Activated CD4-positive, alpha-beta T cell treated with anti-CD3 and anti-CD28 coated beads, Interleukin-2, amount 50 U/mL, for 24 hours (primary cell): ENCODE results near the gene PLD4.

ENCODE experiments used
- DNase-seq, 2 donors: peaks; one replicate each; pipeline ENCODE4 v3.0.0-alpha.2; 2020; ENCODE audit warnings: low read depth in 1 of 2, low spot score in 1 of 2

Gene PLD4

DNA sequence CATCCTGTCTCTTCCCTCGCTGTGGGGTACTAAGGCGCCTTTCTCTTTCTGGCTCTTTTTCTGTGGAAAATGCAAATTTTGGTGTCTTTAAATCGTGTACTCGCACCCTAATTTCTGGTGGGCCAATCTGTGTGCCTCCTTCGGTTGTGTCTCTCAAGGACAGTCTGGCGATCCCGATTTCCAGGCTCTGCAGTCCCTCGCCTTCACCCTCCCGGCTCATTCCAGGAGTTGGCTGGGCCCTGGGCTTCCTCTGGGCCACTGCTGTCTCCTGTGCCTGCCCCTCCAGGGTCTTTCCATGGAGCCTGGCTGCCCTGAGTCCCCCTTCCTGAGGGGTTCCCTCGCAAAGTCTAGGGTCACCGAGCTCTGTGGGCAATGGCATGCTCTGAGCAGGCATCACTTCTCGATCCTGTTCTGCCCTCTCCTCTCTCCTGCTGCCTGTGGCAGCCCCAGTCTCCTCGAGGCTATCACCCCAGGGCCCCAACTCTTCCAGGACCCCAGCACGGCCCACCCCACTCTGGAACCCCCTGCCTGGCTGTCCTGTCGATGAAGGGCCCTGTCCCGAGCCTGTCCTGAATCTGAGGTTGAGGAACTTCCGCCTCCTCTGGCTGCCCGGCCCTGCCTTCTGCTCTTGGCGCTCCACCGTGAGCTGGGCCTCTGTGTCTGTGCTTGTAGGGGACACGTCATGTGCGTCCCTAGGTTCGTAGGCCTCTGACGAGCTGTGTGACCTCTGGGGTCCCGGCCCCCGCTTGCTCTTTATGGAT lies 29.4 kb downstream of the PLD4 start:
- DNase-seq = no peak

GRCh38 chr14:104954746-104955395 lies 30.2 kb downstream of the PLD4 start:
- no peak for DNase-seq

DNA sequence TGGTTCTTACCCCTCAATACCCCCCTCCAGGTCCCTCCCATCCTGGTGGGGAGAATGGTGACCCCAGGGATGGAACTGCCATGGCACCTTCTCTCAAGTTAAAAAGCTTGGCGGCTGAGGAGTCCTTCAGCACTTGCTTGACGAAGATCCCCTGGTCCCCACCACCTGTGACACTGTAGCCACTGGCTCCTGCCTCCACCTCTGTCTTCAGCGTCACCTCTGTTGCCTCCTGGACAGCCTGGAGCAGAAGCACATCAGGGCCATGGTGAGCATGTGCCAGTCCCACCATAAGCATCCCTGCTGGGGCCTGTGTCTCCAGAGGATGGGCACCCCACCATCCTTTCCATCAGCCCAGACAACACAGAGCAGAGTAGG lies 30.7 kb downstream of the PLD4 start:
- DNase-seq = no peak

GRCh38 chr14:104956290-104956890 lies 31.7 kb downstream of the PLD4 start:
- no peak for DNase-seq

GRCh38 chr14:104957146-104958113 lies 32.8 kb downstream of the PLD4 start:
- no peak for DNase-seq

DNA sequence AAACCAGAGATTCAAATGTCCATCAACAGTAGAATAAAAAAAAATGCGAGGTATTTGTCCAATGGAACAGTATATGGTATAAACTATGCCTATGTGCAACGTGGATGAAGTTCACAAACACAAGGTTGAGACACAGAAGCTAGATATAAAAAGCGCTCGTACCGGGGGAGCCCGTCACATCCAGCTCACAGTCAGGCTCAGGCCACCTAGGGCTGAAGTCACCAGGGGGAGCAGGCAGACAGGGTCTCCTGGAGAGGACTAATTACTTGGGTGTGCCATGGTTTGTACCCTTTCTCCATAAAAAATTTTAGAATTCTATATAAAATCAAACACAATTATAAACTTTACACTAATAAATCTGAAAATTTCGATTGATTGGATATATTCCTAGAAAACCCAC lies 39.9 kb downstream of the PLD4 start:
- DNase-seq = no peak

DNA sequence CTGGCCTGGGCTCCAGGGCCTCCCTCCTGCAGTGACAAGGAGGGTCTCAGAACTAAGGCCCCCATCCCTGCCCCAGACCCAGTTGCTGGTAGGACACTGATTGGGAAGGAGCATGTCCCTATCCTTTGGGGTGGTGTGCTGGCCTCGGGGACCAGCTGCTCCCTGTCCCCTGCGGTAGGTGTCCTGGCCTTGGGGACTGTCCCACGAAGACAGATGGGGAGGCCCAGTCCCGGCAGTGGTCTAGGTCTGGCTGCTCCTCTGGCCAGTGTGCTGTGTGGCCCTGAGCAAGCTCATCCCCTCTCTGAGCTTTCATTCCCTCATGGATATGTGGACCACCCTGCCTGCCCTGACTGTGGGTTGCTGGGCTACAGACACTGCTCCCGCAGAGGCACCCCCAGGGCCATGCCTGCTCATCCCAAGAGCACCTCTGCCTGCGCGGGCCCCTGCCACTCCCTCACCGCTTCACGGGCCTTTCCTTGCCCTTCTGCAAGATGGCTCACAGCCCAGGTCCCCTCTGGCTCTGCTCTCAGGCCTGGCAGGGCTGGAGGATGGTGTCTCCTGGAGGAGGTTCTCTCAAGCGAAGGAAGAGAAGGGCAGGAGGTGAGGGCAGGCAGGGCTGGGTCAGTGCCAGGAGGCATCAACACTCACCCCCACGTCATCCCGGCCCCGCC lies 41.0 kb downstream of the PLD4 start:
- no peak for DNase-seq

DNA sequence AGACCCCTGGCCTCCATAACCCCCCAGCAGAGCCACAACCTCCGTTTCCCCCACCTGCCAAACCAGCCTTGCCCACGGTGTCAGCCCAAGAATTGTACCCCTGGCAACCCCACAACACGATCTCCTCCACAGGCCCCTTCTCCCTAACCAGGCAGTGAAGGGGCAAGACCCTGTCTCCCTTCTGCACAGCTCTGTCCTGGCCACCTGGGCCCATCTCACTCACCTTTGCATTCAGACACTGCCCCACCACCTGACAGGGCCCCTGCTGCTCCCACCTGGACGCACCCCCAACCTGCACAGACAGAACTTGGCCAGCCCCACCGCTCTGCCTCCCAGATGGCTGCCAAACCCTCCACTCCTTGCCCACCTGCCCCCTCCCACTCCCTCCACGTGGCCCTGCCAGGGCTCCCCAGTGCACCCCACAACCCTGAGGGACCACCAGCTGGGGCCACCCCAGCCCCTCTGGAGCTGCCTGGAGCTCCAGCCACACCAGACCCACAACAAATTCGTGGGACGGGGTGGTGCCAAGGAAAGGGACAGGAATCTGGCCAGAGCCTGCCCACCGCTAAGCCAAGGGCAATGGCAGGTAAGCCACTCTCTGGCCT lies 41.7 kb downstream of the PLD4 start:
- DNase-seq = no peak

- DNase-seq = no peak
Observed at GRCh38 chr14:104966981-104967385, 42.3 kb downstream of the PLD4 start.

DNA sequence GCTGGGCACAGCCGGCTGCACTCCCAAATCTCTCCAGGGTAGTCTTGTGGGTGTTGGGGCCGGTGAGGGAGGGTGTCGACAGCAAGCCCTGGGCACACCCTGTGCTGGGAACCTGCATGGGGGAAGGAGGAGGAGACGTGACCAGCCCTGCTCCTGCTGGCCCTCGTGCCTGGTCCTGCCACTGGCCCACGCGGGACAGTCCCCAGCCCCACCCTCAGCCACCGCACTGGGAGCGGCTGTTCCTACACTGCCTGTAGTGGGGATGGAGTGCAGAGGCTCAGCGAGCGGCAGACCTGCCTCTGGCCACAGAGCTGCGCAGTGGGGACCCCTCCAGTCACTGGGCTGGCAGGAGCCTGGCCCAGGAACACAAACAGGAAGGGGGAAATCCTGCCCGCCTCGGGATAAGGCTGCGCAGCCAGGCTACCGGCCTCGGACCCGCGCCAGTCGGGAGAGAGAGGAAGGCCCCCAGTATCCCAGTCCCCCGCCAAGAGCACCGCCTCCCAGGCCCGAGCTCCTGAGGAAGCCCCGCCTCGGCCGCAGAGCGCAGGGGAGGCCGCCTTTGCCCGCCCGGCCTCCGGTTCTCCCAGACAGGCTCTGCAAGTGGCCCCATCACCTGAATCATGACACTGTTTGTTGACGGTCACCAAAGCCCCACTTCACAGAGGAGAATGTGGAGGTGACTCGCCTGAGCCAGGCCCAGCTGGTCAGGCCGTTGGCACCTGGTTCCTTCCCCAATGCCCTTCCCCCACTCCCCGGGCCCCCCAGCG lies 42.9 kb downstream of the PLD4 start:
- DNase-seq = no peak

GRCh38 chr14:104968153-104968527 lies 43.5 kb downstream of the PLD4 start:
- DNase-seq = no peak

DNA sequence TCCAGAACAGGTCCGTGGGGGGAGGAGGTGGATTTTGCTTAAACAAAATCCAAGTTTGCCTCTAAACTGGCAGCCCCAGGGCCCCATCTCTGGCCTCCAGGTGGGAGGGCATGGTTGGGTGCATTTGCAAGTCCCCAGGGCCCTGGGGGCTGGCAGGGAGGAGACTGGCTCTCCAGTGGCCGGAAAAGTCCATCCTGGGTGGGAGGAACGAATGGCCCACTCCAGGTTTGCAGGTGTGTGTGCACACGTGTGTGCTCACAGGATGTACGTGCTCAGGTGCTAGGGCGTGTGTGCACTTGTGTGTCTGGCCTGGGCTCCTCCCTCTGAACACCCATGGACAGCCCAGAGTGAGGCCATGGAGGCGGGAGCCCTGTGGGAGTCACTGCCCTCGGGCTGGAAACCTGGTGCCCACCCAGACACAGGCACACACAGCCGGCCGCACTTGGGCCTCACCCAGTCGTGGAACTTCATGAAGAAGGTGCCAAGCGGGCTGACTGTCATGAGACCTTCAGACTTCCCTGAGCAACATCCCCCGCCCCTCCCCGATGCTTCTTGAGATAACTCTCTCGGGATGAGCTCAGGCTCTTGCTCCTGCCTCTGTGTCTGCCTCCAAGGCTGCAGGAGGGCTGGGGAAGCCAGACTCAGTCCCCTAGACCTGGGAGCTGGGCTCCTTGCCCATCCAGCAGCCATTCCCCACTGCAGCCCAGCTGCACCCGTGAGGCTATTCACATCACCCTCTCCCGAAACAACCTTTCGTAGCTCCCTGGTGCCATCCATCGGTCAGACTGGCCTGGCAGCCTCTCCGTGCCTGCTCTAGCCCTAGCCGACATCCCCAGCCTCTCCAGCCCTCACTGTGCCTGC lies 44.1 kb downstream of the PLD4 start:
- DNase-seq = no peak

DNA sequence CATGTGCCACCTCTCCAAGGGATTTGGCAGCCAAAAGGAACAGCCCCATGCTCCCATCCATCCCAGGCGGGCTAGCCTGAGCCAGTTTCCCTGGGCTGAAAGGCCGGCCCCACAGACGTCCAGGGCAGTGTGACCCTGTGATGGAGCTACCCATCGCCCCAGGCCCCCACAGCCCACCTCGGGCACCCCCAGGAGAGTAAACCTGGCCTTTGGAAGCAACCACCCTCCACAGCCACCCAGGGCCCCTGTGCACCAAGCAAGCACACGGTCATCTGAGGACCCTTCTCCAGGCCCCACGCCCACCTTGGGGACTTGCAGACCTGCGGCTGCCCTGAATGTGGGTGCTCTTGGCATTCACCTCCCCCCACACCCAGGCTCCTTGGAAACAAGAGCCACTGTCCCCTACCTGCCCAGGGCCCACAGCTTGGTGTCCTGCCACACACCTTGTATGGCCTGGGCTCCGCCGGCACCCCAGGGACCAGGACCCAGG lies 45.1 kb downstream of the PLD4 start:
- no peak for DNase-seq

DNA sequence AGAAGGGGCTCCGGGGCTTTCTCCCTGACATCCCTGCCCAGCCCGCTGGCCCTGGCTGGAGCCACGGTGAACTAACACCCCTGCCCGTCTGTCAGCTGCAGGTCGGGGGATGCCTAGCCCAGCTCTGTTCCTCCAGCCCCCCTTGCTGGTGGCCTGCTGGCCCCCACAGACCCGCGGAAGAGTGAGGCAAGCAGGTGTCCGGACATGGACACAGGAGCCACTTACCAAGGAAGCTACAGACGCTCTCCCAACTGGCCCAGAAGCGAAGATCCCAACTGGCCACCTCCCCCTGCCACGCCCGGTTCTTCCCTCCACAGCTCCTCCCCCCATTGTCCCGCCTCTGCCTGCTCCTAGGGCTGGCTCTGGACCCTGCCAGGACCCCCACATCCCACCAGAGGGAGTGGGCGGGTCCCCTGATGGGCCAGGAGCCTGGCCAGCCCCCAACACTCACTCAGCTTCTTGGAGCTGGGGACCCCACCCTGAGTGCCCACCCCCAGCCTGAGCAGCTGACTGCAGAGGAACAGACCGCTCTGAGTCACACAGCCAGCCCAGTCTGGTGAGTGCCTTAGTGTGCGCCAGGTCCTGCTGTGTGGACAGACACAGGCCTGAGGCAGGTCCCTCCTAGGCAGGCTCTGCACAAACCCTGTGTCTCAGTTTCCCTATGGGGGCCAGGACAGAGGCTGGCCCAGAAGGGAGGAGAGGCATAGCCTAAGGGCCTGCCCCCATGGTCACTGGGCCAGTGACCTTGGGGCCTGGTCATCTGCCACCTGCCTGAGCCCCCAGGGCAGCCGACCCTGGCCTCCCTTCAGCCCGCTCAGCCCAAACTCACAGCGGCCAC lies 45.8 kb downstream of the PLD4 start:
- no peak for DNase-seq

DNA sequence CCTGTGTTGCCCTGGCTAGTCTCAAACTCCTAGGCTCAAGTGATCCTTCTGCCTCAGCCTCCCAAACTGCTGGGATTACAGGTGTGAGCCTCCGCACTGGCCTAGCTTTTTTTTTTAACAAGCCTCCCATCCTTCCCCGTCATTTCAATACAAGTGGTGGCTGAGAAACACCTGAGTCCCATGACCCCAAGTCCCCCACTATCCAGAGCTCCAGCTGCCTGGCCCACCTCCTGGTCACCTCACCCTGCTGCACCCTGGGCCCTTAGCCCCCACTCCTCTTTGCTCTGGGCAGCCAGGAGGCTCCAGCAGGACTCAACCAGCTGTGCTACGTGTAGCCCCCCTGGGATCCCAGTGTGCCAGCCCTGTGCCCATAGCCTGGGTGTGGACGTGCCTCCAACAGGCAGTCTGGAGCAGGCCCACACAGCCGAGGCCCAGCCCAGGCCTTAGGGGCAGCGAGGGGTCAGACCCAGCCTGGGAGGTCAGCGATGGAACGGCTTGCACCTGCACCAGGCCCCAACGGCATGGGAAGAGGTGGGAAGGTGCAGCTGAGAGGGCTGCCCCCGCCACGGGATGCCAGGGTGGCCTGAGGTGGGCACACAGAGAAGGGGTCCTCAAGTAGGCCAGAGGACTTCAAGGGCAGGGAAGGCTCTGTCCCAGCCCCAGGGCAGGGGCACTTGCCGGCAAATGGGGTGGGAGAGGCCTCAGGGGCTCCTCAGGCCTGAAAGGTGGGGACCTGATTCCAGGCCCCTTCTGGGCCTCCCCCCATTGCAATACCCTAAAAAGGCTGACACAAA lies 47.0 kb downstream of the PLD4 start:
- DNase-seq = no peak

- DNase-seq = no peak
Observed at GRCh38 chr14:104972301-104973134, 47.8 kb downstream of the PLD4 start.
